SIG-M5 treated with dmso at 0.1 percent for 504 hours (cell line): ENCODE data around the gene MICAL2.

ENCODE experiments used
- DNase-seq: peaks from one replicate; lab custom pipeline; 2025; ENCODE audit not compliant: unreplicated experiment; lab: John Stamatoyannopoulos, UW

The MICAL2 gene

DNA sequence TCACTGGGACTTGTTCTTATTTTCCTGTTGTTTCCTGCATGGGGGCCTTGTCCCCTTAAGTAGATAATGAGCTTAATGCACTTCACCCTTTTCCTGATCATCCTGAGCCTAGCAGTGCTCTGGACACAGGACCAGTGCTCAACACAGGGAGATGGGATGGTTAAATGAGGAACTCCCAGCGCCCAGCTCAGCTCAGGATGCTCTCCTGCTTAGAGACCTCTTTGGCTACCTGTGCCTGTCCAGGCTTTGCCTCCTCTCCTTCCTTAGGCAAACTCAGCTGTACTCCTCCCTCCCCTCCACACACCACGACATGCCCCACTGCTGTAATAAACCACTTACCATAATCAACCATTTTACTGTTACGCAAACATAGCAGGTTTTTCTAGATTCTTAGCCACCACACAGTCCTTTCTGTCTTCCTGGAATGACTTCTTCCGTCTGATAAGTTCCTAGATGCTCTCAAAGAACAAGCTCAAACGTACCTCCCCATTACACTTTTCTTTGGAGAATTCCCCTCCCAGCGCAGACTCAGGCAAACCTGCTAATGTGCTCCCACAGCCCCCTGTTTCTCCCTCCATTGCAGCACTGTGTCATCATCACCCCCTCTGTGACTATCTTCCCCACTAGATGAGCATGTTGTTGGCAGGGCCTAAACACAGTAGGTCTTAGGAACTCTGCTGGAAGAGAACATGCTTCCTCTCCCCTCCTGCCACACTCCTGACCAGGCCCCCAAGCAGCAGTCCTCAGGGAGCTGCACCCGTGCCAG is 113.6 kb downstream of the MICAL2 start:
- DNase-seq, result peak; percentile 18

DNA sequence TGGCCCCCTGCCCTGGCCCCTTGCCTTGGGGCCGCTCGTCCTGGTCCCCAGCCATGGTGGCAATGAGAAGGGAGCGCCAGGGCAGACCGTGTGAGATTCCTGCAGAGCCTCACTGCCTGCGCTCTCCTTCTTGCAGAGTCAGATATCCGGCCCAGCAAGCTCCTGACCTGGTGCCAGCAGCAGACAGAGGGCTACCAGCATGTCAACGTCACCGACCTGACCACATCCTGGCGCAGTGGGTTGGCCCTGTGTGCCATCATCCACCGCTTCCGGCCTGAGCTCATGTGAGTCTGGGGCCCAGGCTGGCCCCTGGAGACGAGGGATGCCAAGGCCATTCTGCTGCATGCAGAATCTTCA is 114.1 kb downstream of the MICAL2 start:
- DNase-seq, result no peak

DNA sequence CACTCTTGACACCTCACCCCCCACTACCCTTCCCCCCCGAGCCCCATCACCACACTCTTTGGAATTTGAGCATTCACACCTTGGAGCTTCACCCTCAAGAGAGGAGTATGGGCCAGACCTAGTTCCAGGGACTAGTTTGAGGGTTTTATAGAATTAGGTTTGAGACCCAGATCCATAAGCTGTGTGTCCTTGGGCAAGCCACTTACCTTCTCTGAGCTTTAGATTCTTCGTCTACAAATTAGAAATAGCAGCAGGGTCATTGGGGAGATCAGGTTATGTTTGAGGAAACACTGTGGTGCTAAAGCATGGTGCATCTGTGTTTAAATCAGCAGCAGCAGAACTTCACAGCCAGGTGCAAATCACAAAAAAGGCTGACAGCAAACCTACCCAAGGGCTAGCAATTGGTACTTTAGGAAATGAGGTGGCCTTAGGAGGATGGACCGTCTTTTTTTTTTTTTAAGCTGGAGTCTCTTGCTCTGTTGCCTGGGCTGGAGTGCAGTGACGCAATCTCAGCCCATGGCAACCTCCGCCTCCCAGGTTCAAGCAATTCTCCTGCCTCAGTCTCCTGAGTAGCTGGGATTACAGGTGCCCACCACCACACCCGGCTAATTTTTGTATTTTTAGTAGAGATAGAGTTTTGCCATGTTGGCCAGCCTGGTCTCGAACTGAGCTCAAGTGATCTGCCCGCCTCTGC is 114.8 kb downstream of the MICAL2 start:
- no peak for DNase-seq

DNA sequence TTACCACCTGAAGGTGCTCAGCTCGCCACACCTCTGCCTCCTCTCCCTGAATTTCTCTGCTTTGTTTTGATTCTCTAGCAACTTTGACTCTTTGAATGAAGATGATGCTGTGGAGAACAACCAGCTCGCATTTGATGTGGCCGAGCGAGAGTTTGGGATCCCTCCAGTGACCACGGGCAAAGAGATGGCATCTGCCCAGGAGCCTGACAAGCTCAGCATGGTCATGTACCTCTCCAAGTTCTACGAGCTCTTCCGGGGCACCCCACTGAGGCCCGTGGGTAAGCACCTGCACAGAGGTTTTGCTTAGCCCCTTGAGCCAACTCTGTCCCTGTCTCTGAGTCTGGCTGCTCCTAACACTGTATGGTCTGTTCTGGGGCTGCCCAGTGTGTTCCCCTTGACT is 115.7 kb downstream of the MICAL2 start:
- DNase-seq, result no peak

DNA sequence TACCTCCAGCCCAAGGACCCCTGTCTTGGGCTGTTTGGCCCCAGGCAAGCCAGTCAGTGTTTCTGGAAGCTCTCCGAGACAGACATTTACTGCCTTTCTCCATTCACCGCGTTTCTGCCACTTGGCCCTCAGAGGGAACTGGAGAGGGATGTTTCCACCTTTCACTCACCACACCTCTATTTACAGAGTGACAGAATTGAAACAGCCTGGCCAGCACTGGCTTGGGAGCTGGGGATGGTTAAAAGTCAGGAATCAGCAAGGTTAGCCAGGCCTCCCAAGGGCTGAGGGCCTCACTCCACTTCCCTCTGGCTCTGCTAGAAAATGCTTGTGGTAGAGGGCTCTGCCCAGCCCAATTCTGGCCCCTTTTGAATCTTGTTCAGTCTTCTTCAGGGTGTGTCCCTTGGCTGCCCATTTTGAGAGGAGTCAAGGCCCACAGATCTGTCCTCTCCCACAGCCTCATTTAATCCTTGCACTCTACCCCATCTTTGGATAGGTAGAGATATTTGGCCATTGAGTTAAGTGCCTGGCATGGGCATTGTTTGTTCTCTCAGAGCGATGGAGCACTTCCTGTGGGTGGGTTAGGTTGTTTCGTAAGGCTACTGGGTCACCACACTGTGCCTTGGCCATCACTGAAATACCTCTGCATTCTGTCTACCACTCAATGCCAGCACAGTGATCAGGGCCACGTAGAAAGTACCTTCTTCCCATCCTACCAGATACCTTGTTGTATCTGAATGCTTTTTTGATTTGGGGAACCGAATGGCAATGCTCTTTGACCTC is 119.2 kb downstream of the MICAL2 start:
- DNase-seq, result no peak

DNA sequence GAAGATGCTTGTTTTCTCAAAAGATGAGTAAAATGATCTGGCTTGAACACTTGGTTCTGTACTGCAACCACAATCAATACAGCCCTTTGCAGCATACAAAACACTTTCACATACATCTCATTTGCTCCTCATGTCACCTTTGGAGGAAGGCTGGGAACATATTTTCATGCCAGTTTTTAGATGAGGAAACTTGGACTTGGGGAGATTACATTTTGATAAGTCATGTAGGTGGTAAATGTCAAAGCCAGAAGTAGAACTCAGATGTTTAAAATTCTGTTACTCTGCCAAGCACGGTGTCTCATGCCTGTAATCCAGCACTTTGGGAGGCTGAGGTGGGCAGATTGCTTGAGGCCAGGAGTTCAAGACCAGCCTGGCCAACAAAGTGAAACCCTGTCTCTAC is 121.8 kb downstream of the MICAL2 start:
- no peak for DNase-seq

DNA sequence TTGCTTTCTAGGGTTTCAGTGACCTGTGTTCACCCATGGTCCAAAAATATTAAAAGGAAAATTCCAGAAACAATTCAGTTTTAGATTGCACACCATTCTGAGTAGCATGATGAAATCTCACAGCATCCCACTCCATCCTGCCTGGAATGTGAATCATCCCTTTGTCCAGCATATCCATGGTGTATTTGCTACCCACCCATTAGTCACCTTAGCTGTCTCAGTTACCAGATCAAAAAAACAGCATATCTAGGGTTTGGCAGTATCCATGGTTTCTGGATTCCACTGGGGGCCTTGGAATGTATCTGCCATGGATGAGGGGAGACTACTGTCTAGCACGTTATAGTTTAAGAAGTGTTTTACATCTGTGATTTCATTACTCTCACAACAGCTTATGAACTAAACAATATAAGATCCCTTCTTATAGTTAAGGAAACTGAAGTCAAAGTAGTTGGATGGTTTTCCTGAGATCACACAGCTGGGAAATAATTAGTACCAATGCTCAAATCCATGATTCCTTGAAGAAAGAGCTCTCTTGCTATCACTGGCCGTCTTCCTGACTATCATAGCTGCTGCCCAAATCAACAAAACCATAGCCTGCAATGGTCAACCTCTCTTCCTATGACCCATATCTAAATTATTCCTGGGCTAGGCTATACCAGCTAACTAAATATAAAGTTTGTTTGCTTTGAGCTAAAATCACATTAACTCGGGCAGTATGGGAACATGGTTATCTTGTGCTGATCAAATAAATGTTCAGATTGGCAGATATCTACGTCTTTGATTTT is 122.6 kb downstream of the MICAL2 start:
- DNase-seq, result no peak

DNA sequence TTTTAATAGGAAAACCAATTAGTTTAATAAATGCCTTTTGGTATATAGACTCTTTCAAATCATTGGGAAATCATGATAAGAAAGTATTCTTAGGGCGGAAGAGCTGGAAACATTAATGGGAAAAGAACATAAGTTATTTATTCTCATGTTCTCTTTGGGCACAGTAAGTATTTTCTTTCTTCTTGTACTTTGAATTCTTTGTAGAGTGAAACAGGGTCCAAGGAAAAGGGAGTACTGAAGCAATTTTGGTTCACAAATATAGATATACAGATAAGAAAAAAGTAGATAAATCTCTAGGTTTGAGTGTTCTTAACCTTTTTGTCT is 123.2 kb downstream of the MICAL2 start:
- DNase-seq, result no peak

DNA sequence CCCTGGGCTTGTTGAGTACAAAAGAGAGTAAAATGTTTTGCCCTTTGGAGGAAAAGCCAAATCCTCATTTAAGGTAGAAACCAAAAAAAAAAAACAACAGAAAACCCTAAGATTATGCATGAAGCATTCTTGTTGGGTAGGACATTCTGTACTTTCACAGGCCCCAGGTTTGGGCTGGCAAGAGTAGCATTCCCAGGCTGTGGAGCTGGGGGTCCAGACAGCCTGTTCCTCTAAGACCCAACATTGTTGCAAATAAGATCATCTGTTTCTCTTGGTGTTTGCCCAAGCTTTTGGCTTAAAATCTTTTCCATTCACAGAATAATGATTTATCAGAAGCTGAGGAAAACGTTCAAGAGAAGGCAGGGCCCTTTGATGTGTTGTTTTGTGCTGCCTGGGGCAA is 123.8 kb downstream of the MICAL2 start:
- DNase-seq, result no peak

DNA sequence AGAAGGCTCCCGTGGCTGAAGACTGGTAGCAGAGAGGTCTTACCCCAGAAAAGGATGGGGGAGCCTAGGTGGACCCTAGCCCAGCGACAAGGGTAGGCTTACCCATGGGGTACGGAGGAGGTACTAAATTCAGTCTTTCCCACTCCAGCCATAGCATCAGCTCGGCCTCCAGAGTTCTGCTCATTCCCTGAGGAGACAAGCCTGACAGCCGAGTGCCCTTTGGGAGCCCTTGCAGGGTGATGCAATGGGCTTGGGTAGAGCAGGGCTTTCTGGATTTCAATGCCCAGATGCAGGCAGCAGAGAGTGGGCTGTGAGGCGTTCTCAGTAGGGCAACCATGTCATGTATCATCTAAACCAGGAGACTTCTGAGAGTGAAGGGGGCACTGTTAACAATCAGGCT is 124.7 kb downstream of the MICAL2 start:
- DNase-seq, result no peak

DNA sequence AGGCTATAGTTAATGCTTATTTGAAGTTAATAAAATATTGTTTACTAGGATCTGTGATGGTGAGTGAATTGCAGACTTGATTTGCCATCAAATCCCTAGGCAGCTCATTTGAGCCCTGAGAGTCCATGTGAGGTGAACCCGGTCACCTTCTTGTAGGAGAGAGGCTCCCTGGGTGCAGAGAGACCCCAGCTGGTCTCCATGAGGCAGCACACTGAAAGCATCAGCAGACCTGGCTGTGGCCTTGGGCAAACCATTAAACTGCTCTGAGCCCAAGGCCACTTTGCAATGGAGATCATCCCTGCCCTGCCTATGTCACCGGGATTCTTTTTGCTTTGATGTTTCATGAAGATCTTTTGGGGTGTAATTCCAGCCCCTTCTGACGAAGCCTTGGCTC is 125.2 kb downstream of the MICAL2 start:
- DNase-seq, result no peak

DNA sequence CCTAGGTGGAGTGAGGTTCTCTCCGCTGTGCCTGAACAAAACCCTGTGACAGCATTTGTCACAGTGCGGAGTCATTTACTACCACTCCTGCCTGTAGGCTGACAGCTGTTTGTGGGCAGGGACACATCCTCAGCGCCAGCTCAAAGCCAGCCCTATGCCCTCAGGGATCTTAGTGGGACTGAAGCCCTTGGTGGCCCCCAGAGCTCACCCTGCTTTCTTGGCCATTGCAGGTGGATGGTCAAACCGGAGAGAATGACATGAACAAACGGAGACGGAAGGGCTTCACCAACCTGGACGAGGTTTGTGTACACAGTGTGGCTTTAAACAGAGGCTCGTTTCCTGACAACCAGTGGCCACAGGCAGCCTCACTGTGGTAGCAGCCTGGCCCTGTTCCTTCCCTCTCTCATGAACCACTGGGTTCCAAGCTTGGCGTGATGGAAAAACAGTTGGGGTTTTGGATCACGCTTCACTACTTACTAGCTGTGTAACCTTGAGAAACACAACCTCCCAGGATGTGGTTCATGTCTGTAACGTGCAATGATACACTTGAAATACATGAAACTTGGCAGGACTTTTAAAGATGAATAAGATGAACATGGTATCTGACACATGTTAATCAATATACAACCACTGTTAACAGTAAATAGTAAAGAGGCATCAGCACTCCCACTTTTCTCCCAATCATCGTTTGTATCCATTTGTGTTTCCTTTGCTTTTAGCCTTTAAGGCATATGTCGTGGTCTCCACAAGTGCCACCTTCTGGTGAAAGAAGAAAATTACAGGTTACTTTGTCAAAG is 125.8 kb downstream of the MICAL2 start:
- peak; percentile 47 for DNase-seq

DNA sequence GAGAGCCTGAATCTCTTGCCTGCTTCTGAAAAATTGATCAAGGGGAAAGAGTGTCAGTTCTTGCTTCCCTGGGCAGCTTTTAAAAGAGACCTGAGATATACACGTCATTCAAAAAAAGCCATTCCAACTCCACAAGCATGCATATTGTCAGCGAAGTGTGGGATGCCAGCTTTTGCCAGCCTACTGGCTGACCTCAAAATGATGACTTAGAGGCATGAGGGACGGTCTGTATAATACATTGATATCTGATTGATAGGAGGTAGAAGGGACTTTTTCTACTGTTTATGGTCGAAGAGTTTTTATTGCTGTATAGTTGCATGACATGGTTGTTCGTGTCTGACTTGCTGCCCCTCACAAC is 126.3 kb downstream of the MICAL2 start:
- DNase-seq, result no peak

DNA sequence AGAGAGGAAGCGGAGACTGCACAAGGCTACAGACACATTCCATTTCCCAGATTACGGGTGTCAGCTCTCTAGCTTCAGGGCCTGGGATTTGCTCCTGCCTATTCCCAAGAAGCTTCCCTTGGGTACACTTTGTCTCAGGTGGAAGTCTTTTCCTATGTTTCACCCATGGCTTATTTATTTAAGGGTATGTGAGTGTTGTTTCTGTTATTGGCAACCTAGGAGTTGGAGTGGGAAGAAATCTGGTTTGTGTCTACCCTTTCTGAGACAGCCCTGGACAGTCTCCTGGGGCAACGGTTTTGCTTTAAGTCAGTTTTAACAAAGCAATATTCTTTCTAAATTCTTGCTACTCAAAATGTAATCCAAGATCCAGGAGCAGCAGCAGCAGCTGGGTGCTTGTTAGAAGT is 127.0 kb downstream of the MICAL2 start:
- DNase-seq, result no peak

DNA sequence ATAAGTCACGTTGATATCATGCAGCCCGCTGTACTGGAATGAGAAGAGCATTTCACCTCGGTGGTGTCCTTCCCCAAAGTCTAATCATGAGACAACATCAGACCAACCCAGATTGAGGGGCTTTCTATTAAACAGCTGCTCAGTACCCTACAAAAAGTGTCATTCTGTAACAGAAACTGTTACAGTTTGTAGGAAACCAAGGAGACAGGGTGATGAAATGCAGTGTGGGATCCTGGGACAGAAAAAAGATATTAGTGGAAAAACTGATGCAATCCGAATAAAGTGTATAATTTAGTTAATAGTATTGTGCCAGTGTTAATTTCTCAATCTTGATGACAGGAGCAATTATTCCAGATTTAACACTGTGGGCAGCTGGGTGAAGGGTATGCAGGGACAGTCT is 128.0 kb downstream of the MICAL2 start:
- DNase-seq, result no peak

DNA sequence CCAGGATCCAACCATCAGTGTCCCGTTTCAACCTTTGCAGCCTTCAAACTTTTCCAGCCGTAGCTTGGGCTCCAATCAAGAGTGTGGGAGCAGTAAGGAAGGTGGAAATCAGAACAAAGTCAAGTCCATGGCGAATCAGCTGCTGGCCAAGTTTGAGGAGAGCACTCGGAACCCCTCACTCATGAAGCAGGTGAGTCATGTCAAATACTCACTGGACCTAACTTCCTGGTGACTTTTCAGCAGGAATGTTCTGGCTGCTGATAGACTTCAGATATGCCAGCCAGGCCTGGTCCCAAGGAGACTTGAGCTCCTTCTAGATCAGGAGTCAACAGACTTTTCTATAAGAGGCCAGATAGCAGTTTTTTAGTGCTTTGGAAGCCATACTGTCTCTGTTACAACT is 129.0 kb downstream of the MICAL2 start:
- no peak for DNase-seq

DNA sequence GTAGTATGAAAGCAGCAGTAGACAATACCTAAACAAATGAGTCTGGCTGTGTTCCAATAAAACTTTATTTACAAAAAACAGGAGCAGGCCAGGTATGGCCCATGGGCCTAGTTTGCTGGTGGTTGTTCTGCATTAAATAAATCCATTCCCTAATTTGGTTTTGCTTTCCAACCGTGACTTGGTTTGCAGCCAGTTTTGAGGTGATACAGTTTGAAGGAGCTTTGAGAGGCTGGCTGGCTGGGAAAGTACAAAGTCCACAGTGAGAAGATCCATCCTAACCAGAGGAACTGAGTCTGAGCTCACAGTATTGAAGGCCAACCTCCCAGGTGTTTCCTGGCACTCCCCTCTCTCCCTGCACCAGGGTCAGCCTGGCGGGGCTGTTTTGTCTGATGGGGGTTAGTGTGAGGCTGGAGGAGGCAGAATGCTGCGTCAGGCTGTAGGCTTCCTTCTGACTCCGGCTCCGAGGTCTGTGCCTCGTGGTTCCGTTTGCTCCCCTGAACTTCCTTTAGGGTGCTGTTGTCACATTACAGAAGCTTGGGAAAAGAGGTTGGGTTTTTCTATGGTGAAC is 129.5 kb downstream of the MICAL2 start:
- no peak for DNase-seq

DNA sequence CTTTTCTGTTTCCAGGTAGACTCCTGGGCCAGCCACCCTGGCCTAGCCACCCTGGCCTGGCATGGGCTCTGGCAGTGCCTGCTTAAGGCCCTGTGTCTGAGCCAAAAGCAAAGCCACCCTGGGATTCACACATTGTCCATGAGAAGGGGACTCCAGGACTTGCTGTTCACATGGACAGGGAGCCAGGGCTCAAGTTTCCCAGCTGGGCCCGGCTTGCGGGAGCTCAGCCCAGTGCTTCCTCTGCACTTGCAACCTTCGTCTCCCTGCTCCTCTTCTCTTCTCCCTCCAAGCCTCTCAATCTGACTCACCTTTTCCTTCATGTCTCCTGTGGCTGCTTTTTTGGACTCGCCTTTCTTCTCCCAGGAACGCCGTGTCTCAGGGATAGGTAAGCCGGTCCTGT is 130.3 kb downstream of the MICAL2 start:
- DNase-seq, result no peak

DNA sequence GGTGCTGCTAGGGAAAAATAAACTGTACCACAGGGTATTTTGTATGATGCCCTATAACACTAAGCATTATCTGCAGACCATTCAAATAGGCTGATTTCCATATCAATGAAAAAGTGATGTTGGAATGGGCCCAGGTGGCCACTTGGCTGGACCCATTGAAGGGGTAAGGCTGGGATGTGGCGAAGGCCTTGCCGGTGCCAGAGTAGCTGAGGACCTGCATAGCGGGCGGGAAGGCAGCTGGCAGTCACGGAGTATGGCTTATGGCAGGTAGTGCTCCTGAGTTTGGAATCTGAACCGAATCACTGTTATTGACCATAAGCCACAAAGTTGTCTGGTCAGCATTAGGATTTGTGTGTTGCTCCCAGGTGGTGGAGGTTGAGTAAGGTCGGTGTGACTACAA is 131.0 kb downstream of the MICAL2 start:
- DNase-seq, result no peak

DNA sequence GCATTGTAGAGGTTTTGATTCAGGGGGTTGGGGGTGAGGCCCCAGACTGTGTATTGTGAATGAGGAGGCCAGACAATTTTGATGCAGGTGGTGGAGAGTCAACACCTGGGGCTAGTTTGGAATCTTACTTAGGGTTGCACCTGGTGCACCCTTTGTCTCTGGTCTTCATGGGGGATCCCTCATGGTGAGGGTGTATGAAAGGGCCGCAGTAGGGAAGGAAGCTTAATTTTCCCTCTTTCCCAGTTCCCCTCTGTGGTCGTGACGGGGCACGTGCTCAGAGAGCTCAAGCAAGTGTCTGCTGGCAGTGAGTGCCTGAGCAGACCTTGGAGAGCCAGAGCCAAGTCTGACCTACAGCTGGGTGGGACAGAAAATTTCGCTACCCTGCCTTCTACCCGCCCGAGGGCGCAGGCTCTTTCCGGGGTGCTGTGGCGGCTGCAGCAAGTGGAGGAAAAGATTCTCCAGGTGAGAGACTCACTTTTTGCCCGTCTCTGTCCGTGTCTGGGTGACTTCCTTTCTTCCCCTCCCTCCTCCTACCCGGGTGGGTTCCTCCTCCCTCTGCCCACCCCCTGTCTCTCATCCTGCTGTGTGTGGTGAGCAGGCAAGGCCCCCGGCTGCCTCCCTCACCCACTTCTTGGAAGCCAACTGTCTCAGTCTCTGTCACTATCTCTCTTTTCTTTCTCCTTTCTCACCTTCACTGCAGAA is 131.7 kb downstream of the MICAL2 start:
- DNase-seq, result no peak
